Stimulated activated CD4-positive, alpha-beta T cell treated with anti-CD3 and anti-CD28 coated beads, Interleukin-1b, Interleukin-23, amount 100 ng/mL, for 4 hours (primary cell): ENCODE results near the gene DCT.

Source experiments
- DNase-seq, 2 donors: peaks; one replicate each; pipeline ENCODE4 v3.0.0-alpha.2; 2020; ENCODE audit warnings: low read depth in 2 of 2

DCT gene

GRCh38 chr13:94395860-94396259 is 83.6 kb downstream of the DCT start:
- no peak for DNase-seq

DNA sequence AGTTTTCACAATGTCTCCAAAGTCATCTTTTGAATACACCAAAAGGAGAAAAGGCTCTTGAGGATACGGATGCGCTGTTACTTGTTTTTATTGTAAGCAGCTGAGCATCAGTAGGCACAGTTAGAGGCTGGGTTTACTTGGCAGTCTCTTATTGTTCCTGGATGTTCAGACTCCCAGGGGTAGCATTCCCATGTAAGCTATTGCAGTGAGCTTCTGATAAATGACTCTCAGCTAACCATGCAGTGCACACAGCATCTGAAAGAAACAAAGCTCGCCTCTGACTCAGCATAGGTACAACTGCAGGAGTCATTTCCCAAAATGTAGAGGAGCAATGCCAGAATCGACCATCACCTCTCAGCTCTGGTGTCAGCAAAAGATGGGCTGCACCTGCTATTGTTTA is 84.8 kb downstream of the DCT start:
- no peak for DNase-seq

- no peak for DNase-seq
Measured at GRCh38 chr13:94390881-94391280, 88.6 kb downstream of the DCT start.

DNA sequence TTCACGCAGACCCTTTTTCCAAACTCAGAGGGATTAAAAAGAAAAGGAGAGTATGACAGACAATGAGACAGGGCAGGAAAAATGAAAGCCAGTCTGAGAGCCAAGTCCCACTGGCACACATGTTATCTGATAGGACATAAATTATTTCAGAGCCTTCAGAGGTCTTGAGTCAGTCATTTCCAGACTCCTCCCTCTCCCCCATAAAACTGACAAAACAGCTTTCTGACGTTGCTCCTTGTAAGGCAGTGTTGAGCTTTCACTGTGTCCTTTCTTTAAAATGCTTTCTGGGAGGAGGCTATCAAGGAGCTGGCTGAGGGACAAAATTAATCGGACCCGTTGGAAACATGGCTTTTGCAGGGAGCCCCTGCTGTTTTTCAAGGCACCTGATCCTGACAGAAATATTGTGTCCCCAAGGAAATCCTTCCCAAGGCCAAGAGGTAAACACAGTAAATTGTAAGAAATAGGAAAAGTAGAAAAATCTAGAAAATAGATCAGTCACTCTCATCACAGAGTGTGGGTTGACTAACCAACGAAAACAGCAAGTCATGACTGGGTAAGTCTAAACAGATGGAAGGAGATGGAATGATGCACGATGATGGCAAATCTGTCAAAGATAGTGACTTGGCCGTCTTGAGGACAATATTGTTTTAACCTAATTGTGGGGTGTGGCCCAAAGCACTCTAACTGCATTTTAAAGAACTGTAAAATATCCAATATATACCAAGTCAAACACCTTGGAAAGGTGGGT is 89.7 kb downstream of the DCT start:
- DNase-seq = no peak

DNA sequence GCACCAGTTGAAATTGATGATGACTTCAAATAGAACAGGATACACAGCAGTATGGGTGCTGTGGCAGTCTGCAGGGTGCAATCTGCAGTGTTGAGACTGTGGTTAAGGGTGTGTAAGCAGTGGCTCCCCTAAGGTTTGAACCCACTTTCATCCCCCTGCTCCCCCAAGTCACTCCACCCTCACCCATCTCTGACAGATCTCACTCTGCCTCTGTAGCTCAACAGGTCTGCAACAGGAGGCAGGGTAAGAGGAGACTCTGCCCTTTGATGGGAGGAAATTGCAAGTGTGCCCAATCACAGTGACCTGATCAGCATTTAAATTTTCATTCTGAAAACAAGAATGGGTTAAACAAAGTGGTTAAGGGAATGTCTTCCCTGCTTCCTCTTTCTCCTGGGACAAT is 92.4 kb downstream of the DCT start:
- DNase-seq = no peak
